ENCODE measurements around the gene IL12B.

Gene IL12B

DNA sequence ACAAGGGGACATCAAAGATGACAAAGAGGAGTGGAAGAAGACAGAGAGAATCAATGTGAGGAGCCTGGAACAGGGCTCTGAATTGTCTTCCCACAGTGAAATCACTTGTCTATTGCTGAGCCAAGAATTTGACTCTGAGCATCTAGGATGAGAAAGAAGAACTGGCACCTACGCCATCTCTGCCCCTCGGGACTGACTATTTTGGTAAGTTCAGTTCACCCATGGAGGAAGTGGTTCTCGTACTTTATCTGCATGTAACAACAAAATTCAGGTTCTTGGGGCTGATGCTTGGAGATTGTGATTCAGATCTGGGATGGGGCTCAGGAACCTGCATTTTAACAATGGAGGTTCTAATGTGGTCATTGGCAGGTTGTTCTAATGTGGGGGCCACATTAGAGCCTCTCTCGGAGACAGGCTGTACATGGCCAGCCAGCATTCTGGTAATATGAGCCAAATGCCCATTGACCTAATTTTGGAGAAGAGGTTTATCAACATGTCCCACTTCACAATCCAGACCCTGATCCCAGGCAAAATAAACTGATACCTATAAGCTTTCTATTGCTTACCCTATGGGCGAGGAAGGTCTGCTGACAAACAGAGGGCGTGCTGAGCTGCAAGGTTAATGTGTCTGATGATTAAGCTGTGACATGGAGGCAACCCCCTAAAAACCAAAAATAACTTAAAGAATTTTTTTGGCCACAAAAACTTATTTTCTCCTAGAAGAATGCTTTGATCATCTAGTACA is 2.7 kb upstream of the IL12B start:
- DNase-seq (ENCODE audit: low read depth) = no peak
- no peak overlapping the region for H3K4me3 ChIP-seq (ENCODE audit: control insufficient read depth, low read depth, low read length)
- TF ChIP-seq, protein P1, sequence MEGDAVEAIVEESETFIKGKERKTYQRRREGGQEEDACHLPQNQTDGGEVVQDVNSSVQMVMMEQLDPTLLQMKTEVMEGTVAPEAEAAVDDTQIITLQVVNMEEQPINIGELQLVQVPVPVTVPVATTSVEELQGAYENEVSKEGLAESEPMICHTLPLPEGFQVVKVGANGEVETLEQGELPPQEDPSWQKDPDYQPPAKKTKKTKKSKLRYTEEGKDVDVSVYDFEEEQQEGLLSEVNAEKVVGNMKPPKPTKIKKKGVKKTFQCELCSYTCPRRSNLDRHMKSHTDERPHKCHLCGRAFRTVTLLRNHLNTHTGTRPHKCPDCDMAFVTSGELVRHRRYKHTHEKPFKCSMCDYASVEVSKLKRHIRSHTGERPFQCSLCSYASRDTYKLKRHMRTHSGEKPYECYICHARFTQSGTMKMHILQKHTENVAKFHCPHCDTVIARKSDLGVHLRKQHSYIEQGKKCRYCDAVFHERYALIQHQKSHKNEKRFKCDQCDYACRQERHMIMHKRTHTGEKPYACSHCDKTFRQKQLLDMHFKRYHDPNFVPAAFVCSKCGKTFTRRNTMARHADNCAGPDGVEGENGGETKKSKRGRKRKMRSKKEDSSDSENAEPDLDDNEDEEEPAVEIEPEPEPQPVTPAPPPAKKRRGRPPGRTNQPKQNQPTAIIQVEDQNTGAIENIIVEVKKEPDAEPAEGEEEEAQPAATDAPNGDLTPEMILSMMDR (IDR thresholded peaks at IDR 0.05; ENCODE audit: control insufficient read depth, insufficient read depth, low read depth, low read length, missing control alignments) = no peak

- H3K4me3 ChIP-seq (ENCODE audit: control insufficient read depth, low read depth, low read length) = peak overlapping the region; percentile 67
- TF ChIP-seq, protein P1 (IDR thresholded peaks at IDR 0.05; ENCODE audit: control insufficient read depth, insufficient read depth, low read depth, low read length, missing control alignments) = peak; percentile 77
- DNase-seq (ENCODE audit: low read depth) = no peak
Observed at GRCh38 chr5:159331093-159331973, 1.0 kb upstream of the IL12B start.

DNA sequence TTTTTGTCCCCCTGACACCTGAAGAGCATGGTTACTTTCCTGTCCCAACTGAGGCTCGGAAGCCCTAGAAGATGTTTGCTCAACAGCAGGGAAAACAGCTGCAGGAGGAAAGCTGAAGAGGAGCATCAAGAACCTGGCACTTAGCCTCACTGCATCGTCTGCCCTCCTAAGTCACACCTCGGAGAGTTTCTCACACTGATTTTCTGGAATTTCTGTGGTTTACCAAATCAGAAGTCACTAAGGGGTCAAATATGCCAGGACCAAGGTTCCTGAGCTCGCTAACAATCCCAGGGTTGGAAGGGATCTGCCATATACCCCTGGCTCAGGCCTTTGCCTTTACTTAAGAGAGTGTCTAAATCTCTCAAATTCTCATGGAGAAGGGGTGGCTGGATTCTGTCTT is 5.3 kb downstream of the IL12B start:
- TF ChIP-seq, protein P1 (IDR thresholded peaks at IDR 0.05; ENCODE audit: control insufficient read depth, insufficient read depth, low read depth, low read length, missing control alignments) = no peak
- DNase-seq (ENCODE audit: low read depth) = no peak
- no peak overlapping the region for H3K4me3 ChIP-seq (ENCODE audit: control insufficient read depth, low read depth, low read length)

DNA sequence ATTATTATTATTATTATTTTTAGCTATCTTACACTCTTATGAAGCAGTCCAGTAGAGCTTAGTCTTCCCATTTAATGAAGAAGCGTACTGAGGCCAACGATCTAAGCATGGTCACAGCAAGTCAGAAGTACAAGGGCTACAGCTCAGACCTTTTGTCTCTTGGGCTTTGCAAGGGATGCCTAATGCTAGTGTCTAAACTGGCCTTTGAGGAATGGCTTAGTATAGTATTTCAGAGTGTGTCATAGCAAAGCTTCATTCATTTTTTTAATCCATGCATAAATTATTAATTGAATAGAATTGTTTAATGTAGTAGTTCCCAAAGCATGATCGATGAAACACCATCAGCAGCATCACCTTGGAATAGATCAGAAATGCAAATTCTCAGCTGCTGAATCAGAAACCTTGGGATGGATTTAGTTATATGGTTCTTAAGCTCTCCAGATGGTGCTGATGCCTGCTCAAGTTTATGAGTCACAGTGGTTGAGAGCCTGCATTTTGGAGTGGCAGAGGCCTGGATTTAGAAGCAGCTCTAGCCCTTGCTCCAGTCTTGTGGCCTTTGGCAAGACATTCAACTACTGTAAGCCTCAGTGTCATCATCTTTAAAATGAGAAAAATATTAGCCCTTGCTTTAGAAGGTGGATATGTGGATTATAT is 6.1 kb downstream of the IL12B start:
- peak; percentile 77 for DNase-seq (ENCODE audit: low read depth)
- TF ChIP-seq, protein P1 (IDR thresholded peaks at IDR 0.05; ENCODE audit: control insufficient read depth, insufficient read depth, low read depth, low read length, missing control alignments) = no peak
- H3K4me3 ChIP-seq (ENCODE audit: control insufficient read depth, low read depth, low read length) = no peak overlapping the region

- TF ChIP-seq, protein P1 (IDR thresholded peaks at IDR 0.05; ENCODE audit: control insufficient read depth, insufficient read depth, low read depth, low read length, missing control alignments) = no peak
Observed at GRCh38 chr5:159322180-159322579, 8.1 kb downstream of the IL12B start.

GRCh38 chr5:159319832-159320231 is 10.5 kb downstream of the IL12B start:
- no peak for DNase-seq (ENCODE audit: low read depth)
- no peak overlapping the region for H3K4me3 ChIP-seq (ENCODE audit: control insufficient read depth, low read depth, low read length)
- TF ChIP-seq, protein P1 (IDR thresholded peaks at IDR 0.05; ENCODE audit: control insufficient read depth, insufficient read depth, low read depth, low read length, missing control alignments) = no peak

More at GRCh38 chr5:159322180-159322579, 8.1 kb downstream of the IL12B start:
- no peak for DNase-seq (ENCODE audit: low read depth)
- H3K4me3 ChIP-seq (ENCODE audit: control insufficient read depth, low read depth, low read length) = no peak overlapping the region
